Adipose tissue (tissue), 3 donors: ENCODE data around the gene NUDT22. TPM values are rescaled to one million over a fixed set of nuclear protein-coding genes. Genes with fewer than 3 reads are reported as not detected.
"Not testable (repeated sequence)": the region's sequence is repeated elsewhere in the genome, so short reads cannot be mapped to it uniquely, and the experiment has no call there.

Experiments
- H3K27ac ChIP-seq: one replicate; pipeline ENCODE4 v1.5.1; 2013; ENCODE audit warnings: low read depth, low read length
- WGBS, 3 donors: extraction: QIAGEN DNeasy Blood & Tissue Kit; methylation state at CpG; one replicate each; pipeline ENCODE4 v1.1.7; 2013; 5-methylcytosine and 5-hydroxymethylcytosine counted together
- polyA plus RNA-seq, 3 donors: library from polyadenylated mRNA; stranded (reverse); fragments of 200-250 nt; gene quantifications; one replicate each; pipeline ENCODE4 v1.2.3, GENCODE V29; 2013
- donor health status: healthy with polysubstance abuse.
- donor health status: Bipolar disorder and iron deficiency.
- donor health status: healthy.

The NUDT22 gene
- polyA plus RNA-seq, 3 donors, result 42.5 to 51.3 (median 49.4) TPM

- H3K27ac ChIP-seq, result no peak overlapping the region
- 26 to 82% (median 71%) methylated on average over 12 of the region's 12 CpGs for WGBS, 3 donors
Measured at GRCh38 chr11:64237484-64237951, 11.4 kb downstream of the NUDT22 start.

GRCh38 chr11:64238076-64238475 lies 12.0 kb downstream of the NUDT22 start:
- WGBS, 3 donors, result 60 to 90% (median 81%) methylated on average over 9 of the region's 9 CpGs
- no peak overlapping the region for H3K27ac ChIP-seq

- WGBS, 3 donors, result 52 to 63% (median 60%) methylated on average over 5 of the region's 5 CpGs
Measured at GRCh38 chr11:64238999-64239398, 12.9 kb downstream of the NUDT22 start.

GRCh38 chr11:64239662-64240434 lies 13.8 kb downstream of the NUDT22 start:
- peak overlapping the region; percentile 94 for H3K27ac ChIP-seq
- WGBS, 3 donors, result 62 to 70% (median 68%) methylated on average over 11 of the region's 11 CpGs

More at GRCh38 chr11:64238999-64239398, 12.9 kb downstream of the NUDT22 start:
- H3K27ac ChIP-seq, result peak overlapping the region; percentile 49

- peak within 1 kb of the TSS; percentile 94 for H3K27ac ChIP-seq
- WGBS, 3 donors, result 1 to 2% (median 1%) methylated on average over 58 of the region's 58 CpGs
Measured at GRCh38 chr11:64240435-64241240, 14.6 kb downstream of the NUDT22 start, which contains the start of gene FKBP2. Gene FKBP2, plus strand, starts transcription at chr11:64241095. Its CDS starts 1,293 bp downstream, at chr11:64242388.

GRCh38 chr11:64241241-64241490 lies 15.1 kb downstream of the NUDT22 start:
- peak overlapping the region; percentile 79 for H3K27ac ChIP-seq
- 1% methylated on average over 20 to 24 of the region's 24 CpGs for WGBS, 3 donors

- 0 to 1% (median 1%) methylated on average over 60 to 63 of the region's 63 CpGs for WGBS, 3 donors
- peak overlapping the region; percentile 38 for H3K27ac ChIP-seq
Measured at GRCh38 chr11:64241491-64242374, 15.7 kb downstream of the NUDT22 start.

GRCh38 chr11:64243236-64243854 lies 17.3 kb downstream of the NUDT22 start:
- no peak overlapping the region for H3K27ac ChIP-seq
- 74 to 85% (median 83%) methylated on average over 8 of the region's 8 CpGs for WGBS, 3 donors

- WGBS, 3 donors, result 24 to 61% (median 53%) methylated on average over 5 of the region's 5 CpGs
- no peak overlapping the region for H3K27ac ChIP-seq
Measured at GRCh38 chr11:64244107-64244506, 18.0 kb downstream of the NUDT22 start.

GRCh38 chr11:64244966-64245365 lies 18.9 kb downstream of the NUDT22 start:
- no peak overlapping the region for H3K27ac ChIP-seq
- WGBS, 3 donors, result 25 to 45% (median 41%) methylated on average over 6 of the region's 6 CpGs

- H3K27ac ChIP-seq, result no peak overlapping the region
- 0 to 2% (median 2%) methylated on average over 4 to 6 of the region's 6 CpGs for WGBS, 3 donors
Measured at GRCh38 chr11:64245401-64245796, 19.3 kb downstream of the NUDT22 start.

GRCh38 chr11:64245797-64246620 lies 19.9 kb downstream of the NUDT22 start:
- 1 to 2% (median 1%) methylated on average over 43 to 46 of the region's 46 CpGs for WGBS, 3 donors
- no peak overlapping the region for H3K27ac ChIP-seq

- WGBS, 3 donors, result 0 to 5% methylated on average over 28 to 42 of the region's 43 CpGs; no CpG with 5 or more reads in 1 of the 3 donors
- not testable (repeated sequence) for H3K27ac ChIP-seq
Measured at GRCh38 chr11:64246621-64246870, 20.5 kb downstream of the NUDT22 start.

- 0 to 1% (median 1%) methylated on average over 39 to 70 of the region's 74 CpGs for WGBS, 3 donors
- H3K27ac ChIP-seq, result no peak within 1 kb of the TSS
Measured at GRCh38 chr11:64246871-64247728, 21.0 kb downstream of the NUDT22 start, which contains the start of gene PPP1R14B. Gene PPP1R14B, minus strand, starts transcription at chr11:64246943. Its CDS starts 270 bp downstream, at chr11:64246673.

GRCh38 chr11:64247729-64248531 lies 21.9 kb downstream of the NUDT22 start:
- WGBS, 3 donors, result 37 to 49% (median 41%) methylated on average over 31 of the region's 31 CpGs
- H3K27ac ChIP-seq, result no peak overlapping the region

- H3K27ac ChIP-seq, result no peak overlapping the region
- 63 to 87% (median 76%) methylated on average over 5 to 7 of the region's 7 CpGs for WGBS, 3 donors
Measured at GRCh38 chr11:64248578-64248977, 22.5 kb downstream of the NUDT22 start.
